Pancreas (tissue), 10 donors: Measurements from ENCODE around the gene SCD5. TPM values are rescaled to one million over a fixed set of nuclear protein-coding genes. Genes with fewer than 3 reads are reported as not detected.

Source experiments
- ATAC-seq, 4 donors: fragments of 200-7000 bp; cut with Tn5 transposase; one replicate each; pipeline versions ENCODE4 v1.8.0 to v1.9.1; 2020; ENCODE audit warnings: mild to moderate bottlenecking in 4 of 4, moderate library complexity in 4 of 4
- DNase-seq, 6 donors: peaks; one replicate each; pipeline ENCODE4 v3.0.0-alpha.2; 2020
- FAIRE-seq: peaks from 2 replicates; lab custom pipeline; 2012; peaks lifted over from hg19 to GRCh38; lab: Jason Lieb, UNC
- H3K27ac ChIP-seq, 4 donors: fragments of 200-600 bp; sonication (generic); 1 replicate in 3 of 4; 2 replicates in 1 of 4; pipeline versions ENCODE4 v1.5.0 to v1.8.0; 2020
- H3K27me3 ChIP-seq, 4 donors: fragments of 200-600 bp; one replicate each; pipeline ENCODE4 v1.8.0; 2021
- H3K36me3 ChIP-seq, 3 donors: fragments of 200-600 bp; sonication (generic) in 1 of 3; one replicate each; pipeline versions ENCODE4 v1.5.0 to v1.8.0; 2020 to 2021
- H3K4me1 ChIP-seq, 3 donors: fragments of 200-600 bp; one replicate each; pipeline ENCODE4 v1.8.0; 2021
- H3K4me3 ChIP-seq, 4 donors: fragments of 200-600 bp; sonication (generic) in 2 of 4; one replicate each; pipeline versions ENCODE4 v1.5.0 to v1.8.0; 2020 to 2021
- H3K9me3 ChIP-seq, 4 donors: fragments of 200-600 bp; one replicate each; pipeline ENCODE4 v1.8.0; 2021
- WGBS, 2 donors: extraction: QIAGEN DNeasy Blood & Tissue Kit; methylation state at CpG; one replicate each; pipeline ENCODE4 v1.1.7; 2013; 5-methylcytosine and 5-hydroxymethylcytosine counted together
- intact Hi-C, 3 donors: fragments of 100-400 bp; cut with DNase I; formaldehyde crosslinking; loops; one replicate each; pipeline versions ENCODE4 v1.11.1 to v1.14.2; 2022
- polyA plus RNA-seq, 2 donors: library from polyadenylated mRNA; stranded (reverse); fragments of 200-250 nt; gene quantifications; one replicate each; pipeline ENCODE4 v1.2.3, GENCODE V29; 2013
- total RNA-seq, 6 donors: library from RNA; stranded (reverse); fragmentation: NEBNext Ultra II Directional in 4 of 6; extraction: Animal tissue kit (Norgen Biotek cat#: 25700) in 4 of 6; gene quantifications; one replicate each; pipeline versions ENCODE4 v1.2.1 to v1.2.4, GENCODE V29; 2021 to 2023
- TF ChIP-seq, protein P1 (sequence below), 4 donors: fragments of 200-600 bp; sonication (generic) in 3 of 4; IDR thresholded peaks; one replicate each; pipeline versions ENCODE4 v1.5.0 to v1.8.0; 2021; ENCODE audit warnings: antibody characterized with exemption in 4 of 4
- donor health status: healthy with polysubstance abuse.
- donor health status: DM: no; HTN: no; CAD: no; lungs with moderate emphysema.
- donor health status: DM: no; HTN: no; CAD: no.
- donor health status: control.
- donor health status: control.
- donor health status: Bipolar disorder and iron deficiency.
- donor health status: DM: yes; HTN: yes; CAD: no.
- donor health status: DM: no; HTN: no; CAD: no.
- donor health status: DM: no; HTN: no; CAD: no.
- donor health status: DM: yes; HTN: yes; CAD: no.

Gene SCD5
- total and polyA plus RNA-seq, 8 donors = 19.1 to 58.3 (median 31.3) TPM

DNA sequence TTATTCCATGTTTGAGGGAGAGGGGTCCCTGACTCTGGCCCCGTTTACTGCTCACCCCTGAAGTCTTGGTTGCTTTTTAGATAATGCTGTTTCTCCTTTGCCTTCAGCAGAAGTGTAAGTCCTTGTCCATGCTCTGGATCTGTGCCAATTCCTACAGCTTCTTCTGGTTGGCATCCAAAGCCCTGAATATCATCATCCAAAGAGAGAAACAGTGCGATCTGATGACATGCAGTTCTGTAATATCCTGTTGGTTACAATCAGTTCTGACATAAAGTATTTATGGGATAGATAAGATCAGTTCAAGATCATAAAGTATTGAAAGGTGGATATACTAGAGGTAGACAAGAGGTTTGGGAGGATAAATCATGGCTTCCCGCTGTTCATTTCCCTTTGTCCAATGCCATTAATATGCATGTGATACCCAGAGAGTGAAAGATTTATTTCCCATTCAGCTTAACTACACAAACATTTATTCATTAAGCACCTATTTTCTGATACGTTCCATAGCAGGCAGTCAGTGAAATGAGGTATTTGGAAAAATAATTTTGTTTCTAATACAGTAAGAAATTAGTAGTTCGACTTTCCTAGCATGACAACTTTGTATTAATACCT lies 183.7 kb downstream of the SCD5 start:
- intact Hi-C loops = no loop called here
- 77 to 85% methylated on average over 5 of the region's 5 CpGs for WGBS, 2 donors
- Histone ChIP-seq H3K4me1 (no peaks in the 10 kb centered on the region), H3K27me3 (no peaks in the 10 kb centered on the region), H3K27ac (no peak overlapping the region), H3K4me3 (no peak overlapping the region), H3K36me3 (no peaks in the 10 kb centered on the region), H3K9me3 (no peaks in the 10 kb centered on the region)
- TF ChIP-seq, protein P1, sequence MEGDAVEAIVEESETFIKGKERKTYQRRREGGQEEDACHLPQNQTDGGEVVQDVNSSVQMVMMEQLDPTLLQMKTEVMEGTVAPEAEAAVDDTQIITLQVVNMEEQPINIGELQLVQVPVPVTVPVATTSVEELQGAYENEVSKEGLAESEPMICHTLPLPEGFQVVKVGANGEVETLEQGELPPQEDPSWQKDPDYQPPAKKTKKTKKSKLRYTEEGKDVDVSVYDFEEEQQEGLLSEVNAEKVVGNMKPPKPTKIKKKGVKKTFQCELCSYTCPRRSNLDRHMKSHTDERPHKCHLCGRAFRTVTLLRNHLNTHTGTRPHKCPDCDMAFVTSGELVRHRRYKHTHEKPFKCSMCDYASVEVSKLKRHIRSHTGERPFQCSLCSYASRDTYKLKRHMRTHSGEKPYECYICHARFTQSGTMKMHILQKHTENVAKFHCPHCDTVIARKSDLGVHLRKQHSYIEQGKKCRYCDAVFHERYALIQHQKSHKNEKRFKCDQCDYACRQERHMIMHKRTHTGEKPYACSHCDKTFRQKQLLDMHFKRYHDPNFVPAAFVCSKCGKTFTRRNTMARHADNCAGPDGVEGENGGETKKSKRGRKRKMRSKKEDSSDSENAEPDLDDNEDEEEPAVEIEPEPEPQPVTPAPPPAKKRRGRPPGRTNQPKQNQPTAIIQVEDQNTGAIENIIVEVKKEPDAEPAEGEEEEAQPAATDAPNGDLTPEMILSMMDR (IDR thresholded peaks at IDR 0.05) = no peak
- DNase-seq = no peak
- FAIRE-seq = no peak
- no peak for ATAC-seq

DNA sequence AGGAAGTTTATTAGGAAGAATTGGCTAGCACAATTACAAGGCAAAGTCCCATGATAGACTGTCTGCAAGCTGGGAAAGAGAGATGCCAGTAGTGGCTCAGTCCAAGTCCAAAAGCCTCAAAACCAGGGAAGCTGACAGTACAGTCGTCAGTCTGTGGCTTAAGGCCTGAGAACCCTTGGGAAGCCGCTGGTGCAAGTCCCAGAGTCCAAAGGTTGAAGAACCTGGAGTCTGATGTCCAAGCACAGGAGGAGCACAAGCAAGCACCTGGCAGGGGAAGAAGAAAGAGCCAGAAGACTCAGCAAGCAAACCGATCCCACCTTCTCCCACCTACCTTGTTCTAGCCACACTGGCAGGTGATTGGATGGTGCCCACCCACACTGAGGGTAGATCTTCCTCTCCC lies 185.5 kb downstream of the SCD5 start:
- DNase-seq (no peak), FAIRE-seq (no peak), ATAC-seq (no peak)
- Histone ChIP-seq H3K4me3 (no peak overlapping the region), H3K4me1 (no peaks in the 10 kb centered on the region), H3K9me3 (no peaks in the 10 kb centered on the region), H3K36me3 (no peaks in the 10 kb centered on the region), H3K27ac (no peak overlapping the region), H3K27me3 (no peaks in the 10 kb centered on the region)
- intact Hi-C loops = no loop called here
- WGBS, 2 donors = 39 to 42% methylated on average over 3 of the region's 3 CpGs
- TF ChIP-seq, protein P1 (IDR thresholded peaks at IDR 0.05) = no peak

DNA sequence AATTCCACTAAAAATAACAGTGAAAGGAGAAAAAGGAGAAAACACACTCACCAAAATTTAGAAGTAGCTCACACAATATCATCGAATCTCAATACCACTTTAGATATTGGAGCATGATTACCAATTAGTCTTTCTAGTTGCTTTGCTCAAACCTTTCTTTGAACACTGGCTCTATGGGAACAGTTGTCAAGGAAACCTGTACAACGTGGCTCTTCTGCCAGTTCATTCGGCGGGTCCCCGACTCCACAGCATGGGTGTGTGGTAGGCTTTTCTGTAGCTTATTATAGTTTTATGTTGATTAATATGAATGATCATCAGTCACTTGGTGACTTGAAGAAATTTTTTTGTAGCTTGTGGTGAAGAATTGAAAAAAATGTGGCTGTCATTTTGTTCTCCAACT lies 186.6 kb downstream of the SCD5 start:
- WGBS, 2 donors = 84 to 86% methylated on average over 5 of the region's 5 CpGs
- TF ChIP-seq, protein P1 (IDR thresholded peaks at IDR 0.05) = no peak
- Histone ChIP-seq H3K36me3 (no peaks in the 10 kb centered on the region), H3K27me3 (no peaks in the 10 kb centered on the region), H3K4me3 (no peak overlapping the region), H3K9me3 (no peaks in the 10 kb centered on the region), H3K4me1 (no peaks in the 10 kb centered on the region), H3K27ac (no peak overlapping the region)
- ATAC-seq (no peak), FAIRE-seq (no peak), DNase-seq (no peak)
- intact Hi-C loops = no loop called here

DNA sequence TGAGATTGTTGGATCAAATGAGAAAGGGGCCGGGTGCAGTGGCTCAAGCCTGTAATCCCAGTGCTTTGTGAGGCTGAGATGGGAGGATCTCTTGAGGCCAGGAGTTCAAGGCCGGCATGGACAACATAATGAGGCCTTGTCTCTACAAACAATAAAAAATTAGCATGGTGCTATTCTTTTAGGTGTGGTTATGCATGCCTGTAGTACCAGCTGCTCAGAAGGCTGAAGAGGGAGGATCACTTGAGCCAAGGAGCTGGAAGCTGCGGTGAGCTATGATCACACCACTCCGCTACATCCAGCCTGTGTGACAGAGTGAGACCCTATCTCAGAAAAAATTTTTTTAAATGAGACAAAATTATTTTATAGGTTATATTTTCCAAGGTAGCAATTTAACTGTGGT lies 187.1 kb downstream of the SCD5 start:
- H3K4me3 ChIP-seq = no peak overlapping the region
- WGBS, 2 donors = 90 to 94% methylated on average over 4 of the region's 4 CpGs
- no peaks in the 10 kb centered on the region for H3K9me3 ChIP-seq
- intact Hi-C loops = no loop called here
- TF ChIP-seq, protein P1 (IDR thresholded peaks at IDR 0.05) = no peak
- no peak for ATAC-seq
- H3K27ac ChIP-seq = no peak overlapping the region
- H3K4me1 ChIP-seq = no peaks in the 10 kb centered on the region
- no peak for DNase-seq
- no peaks in the 10 kb centered on the region for H3K27me3 ChIP-seq
- no peak for FAIRE-seq
- H3K36me3 ChIP-seq = no peaks in the 10 kb centered on the region

DNA sequence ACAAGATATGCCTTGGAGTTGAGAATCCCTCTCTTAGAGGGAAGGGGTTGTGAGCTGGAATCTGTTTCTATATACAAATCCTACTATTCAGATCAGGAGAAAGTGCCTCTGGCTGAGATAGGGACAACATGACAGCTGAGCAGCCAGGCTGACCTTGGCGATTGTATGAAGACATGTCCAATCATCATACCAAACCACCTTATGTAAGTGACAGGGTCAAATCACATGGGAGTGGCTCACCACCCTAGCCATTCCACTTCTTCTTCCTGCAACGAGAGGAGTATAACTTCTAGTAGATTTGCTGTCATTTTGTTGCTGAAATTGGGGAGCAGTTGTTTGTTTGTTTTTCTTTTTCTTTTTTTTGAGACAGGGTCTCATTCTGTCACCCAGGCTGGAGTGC lies 188.6 kb downstream of the SCD5 start:
- Histone ChIP-seq H3K4me3 (no peak overlapping the region), H3K27me3 (no peaks in the 10 kb centered on the region), H3K4me1 (no peaks in the 10 kb centered on the region), H3K9me3 (no peaks in the 10 kb centered on the region), H3K27ac (no peak overlapping the region), H3K36me3 (no peaks in the 10 kb centered on the region)
- TF ChIP-seq, protein P1 (IDR thresholded peaks at IDR 0.05) = no peak
- DNase-seq (no peak), ATAC-seq (no peak), FAIRE-seq (no peak)
- intact Hi-C loops = no loop called here
- 72 to 75% methylated on average over 2 of the region's 2 CpGs for WGBS, 2 donors
